Measurements from ENCODE around the gene LRRC8A. TPM values are rescaled to one million over a fixed set of nuclear protein-coding genes. Genes with fewer than 3 reads are reported as not detected.
"Not testable (repeated sequence)": the region's sequence is repeated elsewhere in the genome, so short reads cannot be mapped to it uniquely, and the experiment has no call there.

The LRRC8A gene
- total RNA-seq, 4 donors from 2014 or later, result 38.1 to 95.1 (median 49.9) TPM

DNA sequence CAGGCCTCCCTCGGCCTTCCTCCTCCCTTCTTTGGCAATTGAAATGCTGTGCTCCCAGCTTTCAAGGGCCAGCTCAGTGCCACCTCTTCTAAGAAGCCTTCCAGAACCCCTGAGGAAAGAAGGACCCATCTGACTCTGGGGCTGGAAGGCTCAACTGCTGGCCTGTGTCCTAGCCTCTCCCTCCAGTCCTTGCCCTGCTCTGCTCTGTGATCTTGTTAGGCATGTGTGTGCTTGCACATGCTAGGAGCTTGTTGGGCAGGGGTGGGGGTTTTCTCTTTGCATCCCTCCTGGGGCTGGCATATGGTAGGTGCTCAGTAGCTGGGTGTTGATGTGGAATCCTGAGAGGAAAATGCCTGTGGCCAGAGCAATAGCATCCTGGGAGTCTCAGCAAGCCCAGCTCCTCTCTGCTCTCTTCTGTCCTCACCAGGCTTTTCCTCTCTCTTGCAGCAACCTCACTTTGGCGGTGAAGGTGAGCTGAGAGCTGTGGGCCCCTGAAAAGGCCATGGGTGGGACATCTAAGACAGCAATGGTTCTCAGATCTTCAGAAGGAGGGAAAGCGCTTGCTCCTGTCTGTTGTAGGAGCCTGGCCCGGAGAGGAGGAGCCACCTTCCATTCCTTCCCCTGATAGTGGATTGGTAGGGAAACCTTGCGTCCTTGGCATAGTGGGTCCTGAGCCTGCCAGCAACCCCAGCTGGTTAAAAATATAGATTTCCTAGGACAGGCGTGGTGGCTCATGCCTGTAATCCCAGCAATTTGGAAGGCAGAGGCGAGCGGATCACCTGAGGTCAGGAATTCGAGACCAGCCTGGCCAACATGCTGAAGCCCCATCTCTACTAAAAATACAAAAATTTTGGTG lies 55.6 kb downstream of the LRRC8A start:
- Histone ChIP-seq H3K4me3 (no peak overlapping the region), H3K36me3 (peaks cover 0 to 56% of the 10 kb centered on the region in 2 donors), H3K4me1 (peaks cover 0 to 24% (median 0%) of the 10 kb centered on the region in 3 donors), H3K9me3 (no peaks in the 10 kb centered on the region), H3K27me3 (no peaks in the 10 kb centered on the region), H3K27ac (no peak overlapping the region)
- ATAC-seq, result no peak
- TF ChIP-seq, protein P1, sequence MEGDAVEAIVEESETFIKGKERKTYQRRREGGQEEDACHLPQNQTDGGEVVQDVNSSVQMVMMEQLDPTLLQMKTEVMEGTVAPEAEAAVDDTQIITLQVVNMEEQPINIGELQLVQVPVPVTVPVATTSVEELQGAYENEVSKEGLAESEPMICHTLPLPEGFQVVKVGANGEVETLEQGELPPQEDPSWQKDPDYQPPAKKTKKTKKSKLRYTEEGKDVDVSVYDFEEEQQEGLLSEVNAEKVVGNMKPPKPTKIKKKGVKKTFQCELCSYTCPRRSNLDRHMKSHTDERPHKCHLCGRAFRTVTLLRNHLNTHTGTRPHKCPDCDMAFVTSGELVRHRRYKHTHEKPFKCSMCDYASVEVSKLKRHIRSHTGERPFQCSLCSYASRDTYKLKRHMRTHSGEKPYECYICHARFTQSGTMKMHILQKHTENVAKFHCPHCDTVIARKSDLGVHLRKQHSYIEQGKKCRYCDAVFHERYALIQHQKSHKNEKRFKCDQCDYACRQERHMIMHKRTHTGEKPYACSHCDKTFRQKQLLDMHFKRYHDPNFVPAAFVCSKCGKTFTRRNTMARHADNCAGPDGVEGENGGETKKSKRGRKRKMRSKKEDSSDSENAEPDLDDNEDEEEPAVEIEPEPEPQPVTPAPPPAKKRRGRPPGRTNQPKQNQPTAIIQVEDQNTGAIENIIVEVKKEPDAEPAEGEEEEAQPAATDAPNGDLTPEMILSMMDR (IDR thresholded peaks at IDR 0.05), result no peak
- TF ChIP-seq EP300 (IDR thresholded peaks at IDR 0.05) (no peak), POLR2AphosphoS5 (IDR thresholded peaks at IDR 0.05) (no peak), POLR2A (IDR thresholded peaks at IDR 0.05) (no peak)
- WGBS, 2 donors (ENCODE audit: low coverage in 1 of 2), result 93 to 100% methylated on average over 1 to 2 of the region's 9 CpGs

DNA sequence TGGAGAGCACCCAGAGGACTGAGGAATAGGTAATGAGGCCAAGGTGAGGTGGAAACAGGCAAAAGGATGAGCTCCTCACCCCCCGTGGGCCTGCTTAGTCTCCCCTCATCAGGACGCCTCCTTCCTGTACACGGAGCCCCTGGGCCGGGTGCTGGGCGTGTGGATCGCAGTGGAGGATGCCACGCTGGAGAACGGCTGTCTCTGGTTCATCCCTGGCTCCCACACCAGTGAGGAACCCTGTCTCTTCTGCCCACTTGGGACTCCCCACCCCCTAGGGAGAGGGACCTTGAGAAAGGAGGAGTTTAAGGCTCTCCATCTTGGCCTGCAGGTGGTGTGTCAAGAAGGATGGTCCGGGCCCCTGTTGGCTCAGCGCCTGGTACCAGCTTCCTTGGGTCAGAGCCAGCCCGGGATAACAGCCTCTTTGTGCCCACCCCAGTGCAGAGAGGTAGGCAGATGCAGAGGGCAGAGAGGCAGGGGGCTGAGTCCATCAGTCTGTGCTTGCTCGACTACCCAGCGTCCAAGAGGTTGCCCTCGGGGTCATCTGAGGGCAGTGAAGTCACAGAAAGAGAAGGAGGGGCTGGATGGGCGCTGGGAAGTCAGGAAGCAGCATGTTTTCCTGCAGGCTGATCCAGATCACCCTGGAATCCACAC lies 58.5 kb downstream of the LRRC8A start:
- no peaks in the 10 kb centered on the region for H3K27me3 ChIP-seq
- peaks cover 0 to 63% of the 10 kb centered on the region in 2 donors for H3K36me3 ChIP-seq
- H3K4me1 ChIP-seq, result peaks cover 0 to 49% (median 0%) of the 10 kb centered on the region in 3 donors
- TF ChIP-seq POLR2A (IDR thresholded peaks at IDR 0.05) (no peak), EP300 (IDR thresholded peaks at IDR 0.05) (no peak), POLR2AphosphoS5 (IDR thresholded peaks at IDR 0.05) (no peak)
- TF ChIP-seq, protein P1 (IDR thresholded peaks at IDR 0.05), result no peak
- peak overlapping the region in 3 of 4 donors; percentile 2 to 42 (median 10) for H3K27ac ChIP-seq
- 48 to 62% methylated on average over 4 to 7 of the region's 15 CpGs for WGBS, 2 donors (ENCODE audit: low coverage in 1 of 2)
- no peaks in the 10 kb centered on the region for H3K9me3 ChIP-seq
- ATAC-seq, result peak; percentile 35
- no peak overlapping the region for H3K4me3 ChIP-seq

- H3K4me1 ChIP-seq, result peaks cover 0 to 57% (median 2%) of the 10 kb centered on the region in 3 donors
- H3K9me3 ChIP-seq, result no peaks in the 10 kb centered on the region
- H3K27ac ChIP-seq, result peak overlapping the region in 3 of 4 donors; percentile 10 to 42 (median 41)
- no peaks in the 10 kb centered on the region for H3K27me3 ChIP-seq
- 68 to 100% methylated on average over 1 to 3 of the region's 12 CpGs for WGBS, 2 donors (ENCODE audit: low coverage in 1 of 2)
- TF ChIP-seq POLR2A (IDR thresholded peaks at IDR 0.05) (no peak), POLR2AphosphoS5 (IDR thresholded peaks at IDR 0.05) (no peak), EP300 (IDR thresholded peaks at IDR 0.05) (no peak)
- TF ChIP-seq, protein P1 (IDR thresholded peaks at IDR 0.05), result no peak
- H3K36me3 ChIP-seq, result peaks cover 0 to 63% of the 10 kb centered on the region in 2 donors
- no peak for ATAC-seq
- no peak overlapping the region for H3K4me3 ChIP-seq
Measured at GRCh38 chr9:128940946-128941755, 59.2 kb downstream of the LRRC8A start.

DNA sequence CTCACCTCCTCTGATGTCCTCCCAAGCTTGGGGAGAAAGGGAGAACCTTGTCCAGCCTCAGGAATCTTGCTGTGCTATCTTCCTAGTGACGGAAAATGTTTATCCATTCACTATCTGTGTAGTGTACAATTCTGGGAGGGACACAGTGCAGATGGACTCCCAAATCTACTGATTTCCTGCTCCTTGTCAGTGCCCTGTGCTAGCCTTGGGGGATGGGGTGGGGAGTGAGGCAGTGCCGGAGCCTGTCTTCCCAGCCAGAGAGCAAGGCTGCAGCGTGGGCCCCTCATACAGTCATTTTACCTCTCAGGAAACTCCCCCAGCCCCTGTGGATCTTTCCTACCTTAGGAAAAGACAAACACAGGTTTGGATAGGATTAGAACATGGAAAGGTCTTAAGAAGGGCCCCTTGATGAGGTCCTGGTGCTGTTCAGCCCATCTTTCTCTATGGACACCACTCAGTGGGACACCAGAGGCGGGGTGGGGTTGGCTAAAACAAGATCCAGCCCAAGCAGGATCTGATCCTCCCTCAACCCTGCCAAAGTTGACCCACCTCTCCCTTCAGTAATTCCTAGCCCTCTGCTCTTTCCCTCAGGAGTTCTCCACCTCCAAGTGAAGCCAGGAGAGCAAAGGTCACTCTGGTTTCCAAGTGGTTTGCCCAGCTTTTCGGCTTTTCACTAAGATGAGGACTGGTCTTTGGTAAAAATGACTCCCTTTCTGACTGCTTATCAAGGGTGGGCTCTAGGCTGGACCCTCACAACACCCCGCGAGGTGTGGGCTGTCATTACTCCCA lies 62.1 kb downstream of the LRRC8A start:
- H3K9me3 ChIP-seq, result no peaks in the 10 kb centered on the region
- H3K27me3 ChIP-seq, result no peaks in the 10 kb centered on the region
- H3K27ac ChIP-seq, result peak overlapping the region in 1 of 4 donors; percentile 33
- WGBS, 2 donors (ENCODE audit: low coverage in 1 of 2), result 60 to 73% methylated on average over 1 to 5 of the region's 7 CpGs
- TF ChIP-seq POLR2AphosphoS5 (IDR thresholded peaks at IDR 0.05), result no peak
- TF ChIP-seq EP300 (IDR thresholded peaks at IDR 0.05), result no peak
- TF ChIP-seq, protein P1 (IDR thresholded peaks at IDR 0.05), result no peak
- TF ChIP-seq POLR2A (IDR thresholded peaks at IDR 0.05), result no peak
- no peak for ATAC-seq
- H3K4me3 ChIP-seq, result no peak overlapping the region
- peaks cover 0 to 55% of the 10 kb centered on the region in 2 donors for H3K36me3 ChIP-seq
- peaks cover 0 to 75% (median 13%) of the 10 kb centered on the region in 3 donors for H3K4me1 ChIP-seq

GRCh38 chr9:128944966-128945365 lies 63.0 kb downstream of the LRRC8A start:
- 100% methylated on average over 1 of the region's 7 CpGs; no CpG with 5 or more reads in 1 of the 2 donors for WGBS, 2 donors (ENCODE audit: low coverage in 1 of 2)
- H3K4me1 ChIP-seq, result peaks cover 0 to 77% (median 13%) of the 10 kb centered on the region in 3 donors

More at GRCh38 chr9:128944966-128945365, 63.0 kb downstream of the LRRC8A start:
- not testable (repeated sequence) for H3K27ac ChIP-seq, ATAC-seq, H3K9me3 ChIP-seq, H3K4me3 ChIP-seq, H3K27me3 ChIP-seq
- peaks cover 0 to 55% of the 10 kb centered on the region in 2 donors for H3K36me3 ChIP-seq
